ENCODE data around the gene NUDT1. TPM values are rescaled to one million over a fixed set of nuclear protein-coding genes. Genes with fewer than 3 reads are reported as not detected.

The NUDT1 gene
- total RNA-seq, 1 experiment from 2014 or later, result 84.7 TPM

GRCh38 chr7:2282185-2282751, 40.2 kb downstream of the NUDT1 start:
- no peak overlapping the region for H4K91ac ChIP-seq (ENCODE audit: insufficient read length, low read depth, low read length)
- no peak overlapping the region for H2BK120ac ChIP-seq (ENCODE audit: low read depth, low read length, poor library complexity, severe bottlenecking)
- no peaks in the 10 kb centered on the region for H3K27me3 ChIP-seq (ENCODE audit: insufficient read depth, low read length)
- no peaks in the 10 kb centered on the region for H3K79me2 ChIP-seq (ENCODE audit: insufficient read depth, low read length)
- H2BK5ac ChIP-seq (ENCODE audit: insufficient read length, low read length), result no peak overlapping the region
- H3K4me1 Mint-ChIP-seq, result peaks cover 12 to 23% of the 10 kb centered on the region in 2 experiments
- no peaks in the 10 kb centered on the region for H3K9me3 Mint-ChIP-seq
- no peaks in the 10 kb centered on the region for H3K23me2 ChIP-seq (ENCODE audit: insufficient read length, low read depth, low read length, poor library complexity, severe bottlenecking)
- H3K79me1 ChIP-seq (ENCODE audit: insufficient read depth, low read depth, low read length, poor library complexity, severe bottlenecking), result no peaks in the 10 kb centered on the region
- no peak for TF ChIP-seq CTCF (conservative IDR thresholded peaks at IDR 0.05)
- no peak overlapping the region for H3K4ac ChIP-seq (ENCODE audit: low read depth, low read length)
- peaks cover 0 to 11% (median 6%) of the 10 kb centered on the region in 3 experiments; a peak in 4 of 7 replicates for H3K36me3 Mint-ChIP-seq (ENCODE audit: insufficient read depth in 1 of 3, low read depth in 3 of 3)
- DNase-seq, result no peak
- H3K27ac Mint-ChIP-seq, result peak overlapping the region; percentile 40 to 85 (median 74); a peak in 6 of 7 replicates
- no peak overlapping the region for H2BK20ac ChIP-seq (ENCODE audit: low read depth, low read length, poor library complexity, severe bottlenecking)
- H3K27me3 Mint-ChIP-seq (ENCODE audit: low read depth), result no peaks in the 10 kb centered on the region
- no peak overlapping the region for H2BK15ac ChIP-seq (ENCODE audit: low read depth, low read length)
- no peak overlapping the region for H3K4me3 Mint-ChIP-seq
- H2AFZ ChIP-seq (ENCODE audit: low read length), result no peak overlapping the region
- H3K4me2 ChIP-seq (ENCODE audit: insufficient read depth, insufficient read length, low read length), result no peak overlapping the region
- no peaks in the 10 kb centered on the region for H4K20me1 ChIP-seq (ENCODE audit: control insufficient read depth, insufficient read depth, insufficient read length)
- H3K56ac ChIP-seq (ENCODE audit: insufficient read length, low read depth, low read length), result no peak overlapping the region
- H2BK12ac ChIP-seq (ENCODE audit: insufficient read length, low read depth, low read length), result no peak overlapping the region
- H3K27ac ChIP-seq (ENCODE audit: insufficient read length, low read depth, low read length), result no peak overlapping the region
- no peak overlapping the region for H3K9ac ChIP-seq (ENCODE audit: extremely low read depth, insufficient read length, low read length)
- H3K4me1 ChIP-seq (ENCODE audit: insufficient read depth, low read length), result no peaks in the 10 kb centered on the region
- H3K9me3 ChIP-seq (ENCODE audit: control insufficient read depth, low read depth, low read length), result no peaks in the 10 kb centered on the region
- no CpG with 5 or more reads among the region's 14 CpGs for WGBS (ENCODE audit: extremely low coverage, insufficient read length, low lambda C conversion rate)
- H3K23ac ChIP-seq (ENCODE audit: insufficient read length, low read depth, low read length), result no peak overlapping the region
- no peak overlapping the region; the same call in 1 of the 2 replicates for H3K14ac ChIP-seq (ENCODE audit: insufficient read depth, low read length)
- no peak overlapping the region for H3K18ac ChIP-seq (ENCODE audit: insufficient read length, low read depth, low read length)
- H2AK5ac ChIP-seq (ENCODE audit: insufficient read length, low read length), result no peak overlapping the region
- no peak overlapping the region for H3T11ph ChIP-seq (ENCODE audit: low read length)
- H4K5ac ChIP-seq (ENCODE audit: insufficient read length, low read depth, low read length), result no peak overlapping the region
- H4K8ac ChIP-seq (replicated peaks; ENCODE audit: insufficient read length, low read depth, low read length), result no peak overlapping the region
